Measurements from ENCODE around the gene ITGB6.

ITGB6 gene

DNA sequence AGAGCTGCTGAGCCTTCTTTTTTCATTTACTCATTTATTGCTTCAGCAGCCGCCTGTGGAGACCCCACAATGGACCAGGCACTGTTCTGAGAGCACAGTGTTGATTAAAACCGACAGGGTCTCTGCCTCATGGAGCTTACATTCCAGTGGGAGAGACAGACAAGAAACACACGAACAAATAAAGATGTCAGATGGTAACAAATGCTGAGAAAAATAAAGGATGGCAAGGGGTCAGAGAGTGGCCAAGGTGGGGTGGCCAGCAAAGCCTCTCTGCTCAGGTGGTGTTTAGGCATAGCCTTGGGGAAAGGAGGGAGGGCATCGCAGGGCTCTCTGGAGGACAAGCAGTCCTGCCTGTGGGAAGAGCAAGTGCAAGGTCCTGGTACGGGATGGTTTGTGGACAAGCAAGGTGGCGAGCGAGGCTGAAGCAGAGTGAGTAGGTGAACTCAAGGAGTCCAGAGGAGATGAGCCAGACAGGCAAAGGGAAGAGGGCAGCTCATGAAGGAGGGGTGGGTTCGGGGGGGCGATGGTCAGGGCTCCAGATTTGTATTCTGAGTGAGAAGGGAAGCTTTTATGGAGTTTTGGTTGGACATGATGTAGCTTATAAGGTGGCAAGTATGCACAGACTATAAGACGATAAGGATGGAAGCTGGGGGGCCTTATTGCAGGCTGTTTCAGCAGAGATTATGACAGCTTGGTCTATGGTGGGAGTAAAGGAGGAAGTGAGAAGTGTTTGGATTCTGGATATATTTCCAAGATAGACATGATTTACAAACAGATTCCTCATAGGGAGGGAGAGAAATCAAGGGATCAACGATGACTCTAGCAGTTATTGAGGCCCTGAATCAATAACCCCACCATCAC is 8.8 kb upstream of the ITGB6 start:
- Histone ChIP-seq H3K4me3 (ENCODE audit: low read depth, low read length) (no peak overlapping the region), H3K27ac (no peak overlapping the region)
- no peak for DNase-seq

GRCh38 chr2:160207804-160208654 is 8.0 kb upstream of the ITGB6 start:
- Histone ChIP-seq H3K36me3 (no peaks in the 10 kb centered on the region), H3K9me3 (ENCODE audit: severe bottlenecking) (no peaks in the 10 kb centered on the region), H3K4me3 (ENCODE audit: low read depth, low read length) (no peak overlapping the region), H3K27ac (no peak overlapping the region), H3K27me3 (ENCODE audit: insufficient read depth, low read depth, severe bottlenecking) (no peaks in the 10 kb centered on the region)
- TF ChIP-seq, protein P1, sequence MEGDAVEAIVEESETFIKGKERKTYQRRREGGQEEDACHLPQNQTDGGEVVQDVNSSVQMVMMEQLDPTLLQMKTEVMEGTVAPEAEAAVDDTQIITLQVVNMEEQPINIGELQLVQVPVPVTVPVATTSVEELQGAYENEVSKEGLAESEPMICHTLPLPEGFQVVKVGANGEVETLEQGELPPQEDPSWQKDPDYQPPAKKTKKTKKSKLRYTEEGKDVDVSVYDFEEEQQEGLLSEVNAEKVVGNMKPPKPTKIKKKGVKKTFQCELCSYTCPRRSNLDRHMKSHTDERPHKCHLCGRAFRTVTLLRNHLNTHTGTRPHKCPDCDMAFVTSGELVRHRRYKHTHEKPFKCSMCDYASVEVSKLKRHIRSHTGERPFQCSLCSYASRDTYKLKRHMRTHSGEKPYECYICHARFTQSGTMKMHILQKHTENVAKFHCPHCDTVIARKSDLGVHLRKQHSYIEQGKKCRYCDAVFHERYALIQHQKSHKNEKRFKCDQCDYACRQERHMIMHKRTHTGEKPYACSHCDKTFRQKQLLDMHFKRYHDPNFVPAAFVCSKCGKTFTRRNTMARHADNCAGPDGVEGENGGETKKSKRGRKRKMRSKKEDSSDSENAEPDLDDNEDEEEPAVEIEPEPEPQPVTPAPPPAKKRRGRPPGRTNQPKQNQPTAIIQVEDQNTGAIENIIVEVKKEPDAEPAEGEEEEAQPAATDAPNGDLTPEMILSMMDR (IDR thresholded peaks at IDR 0.05; ENCODE audit: low read depth, low read length), result no peak
- no peak for DNase-seq

More for the DNA sequence above, 8.8 kb upstream of the ITGB6 start:
- H3K27me3 ChIP-seq (ENCODE audit: insufficient read depth, low read depth, severe bottlenecking), result no peaks in the 10 kb centered on the region
- no peaks in the 10 kb centered on the region for H3K9me3 ChIP-seq (ENCODE audit: severe bottlenecking)
- TF ChIP-seq, protein P1 (IDR thresholded peaks at IDR 0.05; ENCODE audit: low read depth, low read length), result no peak
- H3K36me3 ChIP-seq, result no peaks in the 10 kb centered on the region

GRCh38 chr2:160207271-160207670 is 7.2 kb upstream of the ITGB6 start:
- no peaks in the 10 kb centered on the region for H3K9me3 ChIP-seq (ENCODE audit: severe bottlenecking)
- H3K4me3 ChIP-seq (ENCODE audit: low read depth, low read length), result no peak overlapping the region
- no peaks in the 10 kb centered on the region for H3K27me3 ChIP-seq (ENCODE audit: insufficient read depth, low read depth, severe bottlenecking)
- H3K27ac ChIP-seq, result no peak overlapping the region
- TF ChIP-seq, protein P1 (IDR thresholded peaks at IDR 0.05; ENCODE audit: low read depth, low read length), result no peak
- no peaks in the 10 kb centered on the region for H3K36me3 ChIP-seq
- no peak for DNase-seq

DNA sequence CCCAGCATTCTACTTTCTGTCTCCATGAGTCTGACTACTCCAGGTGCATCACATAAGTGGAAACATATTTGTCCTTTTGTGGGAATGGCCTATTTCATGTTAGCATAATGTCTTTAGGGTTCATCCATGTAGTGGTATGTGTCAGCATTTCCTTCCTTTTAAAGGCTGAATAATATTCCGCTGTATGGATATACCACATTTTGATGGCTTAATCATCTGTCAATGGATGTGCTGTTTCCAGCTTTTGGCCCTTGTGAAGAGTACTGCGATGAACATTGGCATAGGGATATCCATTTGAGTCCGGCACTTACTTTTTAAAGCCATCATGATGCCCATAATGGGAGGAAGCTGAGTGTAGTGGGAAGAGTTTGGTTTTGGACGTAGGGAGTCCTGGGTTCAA is 6.4 kb upstream of the ITGB6 start:
- TF ChIP-seq, protein P1 (IDR thresholded peaks at IDR 0.05; ENCODE audit: low read depth, low read length), result no peak
- no peak for DNase-seq
- Histone ChIP-seq H3K4me3 (ENCODE audit: low read depth, low read length) (no peak overlapping the region), H3K27ac (no peak overlapping the region), H3K36me3 (no peaks in the 10 kb centered on the region), H3K27me3 (ENCODE audit: insufficient read depth, low read depth, severe bottlenecking) (no peaks in the 10 kb centered on the region), H3K9me3 (ENCODE audit: severe bottlenecking) (no peaks in the 10 kb centered on the region)

DNA sequence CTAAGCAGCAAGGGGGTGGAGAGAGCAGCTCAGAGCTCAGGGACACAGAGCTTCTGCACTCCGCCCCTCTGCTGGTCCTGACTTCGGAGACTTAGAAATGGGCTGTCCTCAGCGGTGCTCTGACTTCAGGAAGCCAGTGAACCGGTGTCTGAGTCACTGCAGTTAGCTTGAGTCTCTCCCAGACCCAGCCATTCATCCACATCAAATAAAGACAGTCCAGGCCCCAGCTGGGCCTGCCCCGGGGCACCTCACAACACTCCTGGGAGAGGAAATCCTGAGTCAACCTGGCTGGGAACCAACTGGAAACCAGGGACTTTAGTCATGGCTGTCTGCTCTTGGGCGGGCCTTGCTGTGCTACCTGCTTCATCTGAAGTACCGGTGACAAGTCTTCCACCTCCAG is 5.4 kb upstream of the ITGB6 start:
- TF ChIP-seq, protein P1 (IDR thresholded peaks at IDR 0.05; ENCODE audit: low read depth, low read length), result no peak
- Histone ChIP-seq H3K27me3 (ENCODE audit: insufficient read depth, low read depth, severe bottlenecking) (no peaks in the 10 kb centered on the region), H3K4me3 (ENCODE audit: low read depth, low read length) (no peak overlapping the region), H3K27ac (no peak overlapping the region), H3K36me3 (no peaks in the 10 kb centered on the region), H3K9me3 (ENCODE audit: severe bottlenecking) (no peaks in the 10 kb centered on the region)
- DNase-seq, result no peak

Data from WERI-Rb-1 (cell line).